Lung (tissue), 12 donors: ENCODE data around the gene SYT14. TPM values are rescaled to one million over a fixed set of nuclear protein-coding genes. Genes with fewer than 3 reads are reported as not detected.

Experiments
- ATAC-seq: fragments of 200-7000 bp; cut with Tn5 transposase; one replicate; pipeline ENCODE4 v1.9.1; 2020; ENCODE audit warnings: moderate number of reproducible peaks; ENCODE audit not compliant: insufficient read depth, low FRiP score
- DNase-seq, 3 donors: peaks; one replicate each; pipeline ENCODE4 v3.0.0-alpha.2; 2013 to 2017
- H3K27ac ChIP-seq, 2 donors: one replicate each; pipeline ENCODE4 v1.5.1; 2013; ENCODE audit warnings: mild to moderate bottlenecking in 2 of 2, moderate library complexity in 2 of 2, control low read depth in 1 of 2, inconsistent platforms in 1 of 2, low read depth in 1 of 2, low read length in 1 of 2
- H3K27me3 ChIP-seq, 3 donors: one replicate each; pipeline ENCODE4 v1.5.1; 2013; ENCODE audit warnings: low read length in 2 of 3; ENCODE audit not compliant: control insufficient read depth in 3 of 3, insufficient read depth in 3 of 3
- H3K36me3 ChIP-seq, 4 donors: one replicate each; pipeline ENCODE4 v1.5.1; 2013; ENCODE audit warnings: low read length in 4 of 4, mild to moderate bottlenecking in 1 of 4, moderate library complexity in 1 of 4; ENCODE audit not compliant: control insufficient read depth in 4 of 4, insufficient read depth in 4 of 4
- H3K4me1 ChIP-seq, 5 donors: one replicate each; pipeline ENCODE4 v1.5.1; 2013; ENCODE audit warnings: low read length in 5 of 5, mild to moderate bottlenecking in 2 of 5, moderate library complexity in 1 of 5; ENCODE audit not compliant: control insufficient read depth in 5 of 5, insufficient read depth in 5 of 5
- H3K4me3 ChIP-seq: one replicate; pipeline ENCODE4 v1.5.1; 2013; ENCODE audit warnings: mild to moderate bottlenecking, control low read depth, moderate library complexity
- H3K9ac ChIP-seq, 2 donors: one replicate each; pipeline ENCODE4 v1.5.1; 2013; ENCODE audit warnings: low read length in 2 of 2, control low read depth in 1 of 2; ENCODE audit not compliant: insufficient read depth in 1 of 2
- H3K9me3 ChIP-seq, 4 donors: one replicate each; pipeline ENCODE4 v1.5.1; 2013; ENCODE audit warnings: low read length in 3 of 4, mild to moderate bottlenecking in 1 of 4, moderate library complexity in 1 of 4; ENCODE audit not compliant: control insufficient read depth in 4 of 4, insufficient read depth in 3 of 4
- CTCF ChIP-seq: IDR thresholded peaks from 2 replicates; pipeline ENCODE4 v1.5.1; 2012; ENCODE audit warnings: mild to moderate bottlenecking; ENCODE audit errors: control extremely low read depth, extremely low read depth
- WGBS, 2 donors: extraction: QIAGEN DNeasy Blood & Tissue Kit; methylation state at CpG; one replicate each; pipeline ENCODE4 v1.1.7; 2013; 5-methylcytosine and 5-hydroxymethylcytosine counted together
- polyA plus RNA-seq, 2 donors: library from polyadenylated mRNA; stranded (reverse); fragments of 200-250 nt; gene quantifications; one replicate each; pipeline ENCODE4 v1.2.1, GENCODE V29; 2013
- total RNA-seq, 2 donors: library from RNA; depleted of rRNA in 1 of 2; stranded (reverse); fragments of >200 nt in 1 of 2; gene quantifications; one replicate each; pipeline ENCODE4 v1.2.1, GENCODE V29; 2014 to 2021
- donor health status: control.
- donor health status: control.
- donor health status: Bipolar disorder and iron deficiency.
- donor health status: healthy.
- donor health status: DM: yes; HTN: yes; CAD: no.

The SYT14 gene
- total and polyA plus RNA-seq, 4 donors: under 0.01 to 0.23 TPM; not detected in 2

- no peaks in the 10 kb centered on the region for H3K27me3 ChIP-seq
- no peak overlapping the region for H3K9ac ChIP-seq
- H3K36me3 ChIP-seq: no peaks in the 10 kb centered on the region
- no peak for TF ChIP-seq CTCF
- 79 to 80% methylated on average over 6 of the region's 6 CpGs for WGBS, 2 donors
- DNase-seq (no peak), ATAC-seq (no peak)
- no peak overlapping the region for H3K27ac ChIP-seq
- H3K9me3 ChIP-seq: peaks cover 0 to 2% (median 0%) of the 10 kb centered on the region in 4 donors
- H3K4me1 ChIP-seq: no peaks in the 10 kb centered on the region
- no peak overlapping the region for H3K4me3 ChIP-seq
These were observed 151.8 kb downstream of the SYT14 start for GRCh38 chr1:210089855-210090254.

DNA sequence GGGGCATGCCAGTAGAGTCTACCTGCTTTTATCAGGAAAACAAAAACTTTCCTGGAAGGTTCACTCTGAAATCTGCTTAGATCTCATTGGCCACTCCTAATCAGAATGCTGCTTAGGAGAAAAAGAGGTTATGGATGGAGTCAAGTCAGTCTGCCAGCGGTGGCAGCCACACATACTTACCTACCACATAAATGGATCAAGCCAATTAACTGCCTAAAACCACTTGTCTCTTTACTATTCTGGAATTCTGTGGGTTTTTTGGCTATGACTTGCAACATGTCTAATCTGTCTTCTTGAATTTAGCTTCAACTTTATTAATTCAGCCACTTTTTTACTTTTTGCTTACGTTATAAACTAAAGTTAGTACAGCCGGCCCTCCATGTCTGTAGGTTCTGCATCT is 154.3 kb downstream of the SYT14 start:
- H3K9ac ChIP-seq: no peak overlapping the region
- peaks cover 0 to 2% (median 0%) of the 10 kb centered on the region in 4 donors for H3K9me3 ChIP-seq
- no peaks in the 10 kb centered on the region for H3K27me3 ChIP-seq
- no peaks in the 10 kb centered on the region for H3K36me3 ChIP-seq
- WGBS, 2 donors: 91 to 96% methylated on average over 3 of the region's 3 CpGs
- no peaks in the 10 kb centered on the region for H3K4me1 ChIP-seq
- TF ChIP-seq CTCF: no peak
- no peak overlapping the region for H3K27ac ChIP-seq
- no peak for DNase-seq
- ATAC-seq: no peak
- no peak overlapping the region for H3K4me3 ChIP-seq

DNA sequence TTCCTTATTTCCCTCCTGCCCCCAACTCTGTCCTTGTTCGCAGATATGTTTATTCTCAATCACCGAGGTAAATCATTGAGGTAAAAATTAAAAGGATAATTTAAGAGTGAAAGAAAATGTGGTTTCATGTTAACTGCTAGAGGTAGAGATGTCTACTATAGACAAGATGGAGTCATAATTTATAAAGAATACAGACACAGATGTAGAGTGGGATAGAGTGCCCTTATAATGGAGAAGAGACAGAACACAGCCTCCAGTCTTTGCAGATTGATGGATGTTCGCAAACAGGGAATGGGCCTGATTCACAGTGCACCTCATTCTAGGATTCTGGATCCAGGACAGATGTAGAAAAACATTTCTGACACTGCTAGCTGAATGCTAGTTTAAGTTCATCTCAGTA is 155.4 kb downstream of the SYT14 start:
- no peak for TF ChIP-seq CTCF
- H3K36me3 ChIP-seq: no peaks in the 10 kb centered on the region
- no peak overlapping the region for H3K27ac ChIP-seq
- DNase-seq (no peak), ATAC-seq (no peak)
- no peaks in the 10 kb centered on the region for H3K27me3 ChIP-seq
- peaks cover 0 to 2% (median 0%) of the 10 kb centered on the region in 4 donors for H3K9me3 ChIP-seq
- 88 to 89% methylated on average over 3 of the region's 3 CpGs for WGBS, 2 donors
- H3K4me1 ChIP-seq: no peaks in the 10 kb centered on the region
- no peak overlapping the region for H3K9ac ChIP-seq
- no peak overlapping the region for H3K4me3 ChIP-seq

DNA sequence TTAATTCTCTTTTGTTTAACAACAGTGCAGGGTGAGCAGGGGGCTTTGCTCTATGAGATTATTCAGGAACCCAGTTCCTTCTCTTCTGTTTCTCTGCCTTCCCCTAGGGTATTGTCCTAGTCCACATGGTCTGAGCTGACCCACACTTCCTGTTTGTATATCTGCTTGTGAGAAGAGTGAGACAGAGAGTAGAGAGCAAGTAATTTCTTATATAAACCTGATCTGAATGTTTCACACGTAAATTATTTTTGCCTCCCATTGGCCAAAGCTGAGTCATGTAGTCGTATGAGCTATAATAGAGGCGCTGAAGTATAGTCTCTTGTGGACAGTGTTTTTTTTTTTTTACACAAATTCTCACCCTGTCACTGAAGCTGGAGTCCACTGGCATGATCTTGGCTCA is 160.3 kb downstream of the SYT14 start:
- Histone ChIP-seq H3K4me1 (no peaks in the 10 kb centered on the region), H3K36me3 (no peaks in the 10 kb centered on the region), H3K27me3 (no peaks in the 10 kb centered on the region), H3K27ac (no peak overlapping the region), H3K4me3 (no peak overlapping the region), H3K9me3 (no peaks in the 10 kb centered on the region), H3K9ac (no peak overlapping the region)
- DNase-seq (no peak), ATAC-seq (no peak)
- 65 to 89% methylated on average over 3 of the region's 3 CpGs for WGBS, 2 donors
- TF ChIP-seq CTCF: no peak
